ENCODE measurements around the gene CLCA2.

- TF ChIP-seq EZH2 (IDR thresholded peaks at IDR 0.05; ENCODE audit: borderline replicate concordance) (no peak), CTCF (IDR thresholded peaks at IDR 0.05; ENCODE audit: poor library complexity) (no peak), EZH2phosphoT487 (IDR thresholded peaks at IDR 0.05; ENCODE audit: low read depth, severe bottlenecking, unreplicated experiment) (no peak)
Measured at GRCh38 chr1:86389307-86389706, 34.7 kb upstream of the CLCA2 start.
